Left ventricle myocardium superior (tissue), 1 donor: ENCODE data around the gene LRRIQ1. TPM values are rescaled to one million over a fixed set of nuclear protein-coding genes. Genes with fewer than 3 reads are reported as not detected.
"Not testable (repeated sequence)": the region's sequence is repeated elsewhere in the genome, so short reads cannot be mapped to it uniquely, and the experiment has no call there.

Experiments used
- ATAC-seq: fragments of 200-7000 bp; cut with Tn5 transposase; one replicate; pipeline ENCODE4 v1.9.1; 2020; ENCODE audit warnings: mild to moderate bottlenecking, moderate library complexity
- DNase-seq: peaks from one replicate; pipeline ENCODE4 v3.0.0-alpha.2; 2020
- intact Hi-C: fragments of 100-400 bp; cut with micrococcal nuclease; formaldehyde crosslinking; loops from one replicate; pipeline ENCODE4 v1.11.0; 2022
- long read RNA-seq: library from polyadenylated mRNA; unstranded; transcript quantifications from one replicate; pipeline ENCODE4 v2.0.0, GENCODE V29; 2021
- total RNA-seq: library from RNA; stranded (reverse); fragmentation: NEBNext Ultra II Directional; extraction: Animal tissue kit (Norgen Biotek cat#: 25700); gene quantifications from one replicate; pipeline ENCODE4 v1.2.1, GENCODE V29; 2021
- donor health status: DM: no; HTN: yes; CAD: no; lungs with severe emphysema.

Gene LRRIQ1
- total RNA-seq, result not detected
- long read RNA-seq, result 0 reads

GRCh38 chr12:85036234-85036707 lies at the start of gene LRRIQ1, which contains the start of gene TSPAN19:
LRRIQ1 (plus strand) TSS chr12:85036351; CDS start chr12:85038177, 1,826 bp downstream.
TSPAN19 (minus strand) TSS chr12:85036277; CDS start chr12:85029946, 6,331 bp downstream.
- intact Hi-C loops, result no loop called here

DNA sequence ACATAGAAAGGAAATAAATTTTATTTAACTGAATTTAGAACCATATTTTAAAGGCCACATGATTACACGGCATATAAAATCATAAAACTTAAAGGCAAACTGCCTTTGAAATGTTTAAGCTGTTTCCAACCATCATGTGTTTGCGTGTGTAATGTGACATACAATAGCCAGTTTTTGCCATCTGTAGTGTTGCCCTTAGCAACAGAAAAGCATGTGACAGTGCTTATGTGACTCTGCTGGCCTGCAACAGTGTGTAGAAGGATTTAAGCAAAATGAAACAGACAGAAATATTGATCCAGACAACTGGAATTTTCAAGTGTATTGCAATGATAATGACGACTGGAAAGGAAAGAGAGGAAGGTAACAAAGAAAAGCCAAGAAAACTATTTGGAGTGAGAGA lies 49.6 kb upstream of the LRRIQ1 start:
- ATAC-seq (no peak), DNase-seq (no peak)
- intact Hi-C loops, result no loop called here

More at GRCh38 chr12:85036234-85036707, at the start of gene LRRIQ1, which contains the start of gene TSPAN19:
- peak; percentile 85 for ATAC-seq
- peak; percentile 33 for DNase-seq

- DNase-seq (no peak), ATAC-seq (no peak)
- intact Hi-C loops, result no loop called here
These were observed 41.7 kb upstream of the LRRIQ1 start for GRCh38 chr12:84994426-84994825.

DNA sequence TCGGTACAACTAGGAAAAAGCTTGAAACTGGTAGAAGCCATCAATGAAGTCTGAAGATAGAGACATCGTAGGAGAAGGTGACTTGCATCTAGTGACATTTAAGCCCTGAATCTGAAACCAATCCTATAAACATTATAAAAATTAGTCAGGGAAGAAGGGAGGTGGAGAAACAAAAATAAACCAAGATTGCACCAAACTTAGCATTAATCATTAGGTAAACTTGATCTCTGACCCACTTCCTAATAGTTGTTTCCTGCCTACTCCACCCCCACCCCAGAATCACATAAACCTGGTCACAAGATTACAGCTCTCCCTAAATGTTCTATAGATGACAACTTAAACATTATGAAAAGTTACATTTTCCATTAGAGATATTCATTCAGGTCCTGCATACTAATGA lies 40.5 kb upstream of the LRRIQ1 start:
- no peak for DNase-seq
- no peak for ATAC-seq
- intact Hi-C loops, result no loop called here

- intact Hi-C loops, result no loop called here
- ATAC-seq, result no peak
These were observed 39.4 kb upstream of the LRRIQ1 start for GRCh38 chr12:84996759-84997158.

GRCh38 chr12:84998341-84998740 lies 37.8 kb upstream of the LRRIQ1 start:
- DNase-seq, result no peak
- no peak for ATAC-seq

More at GRCh38 chr12:84996759-84997158, 39.4 kb upstream of the LRRIQ1 start:
- no peak for DNase-seq

DNA sequence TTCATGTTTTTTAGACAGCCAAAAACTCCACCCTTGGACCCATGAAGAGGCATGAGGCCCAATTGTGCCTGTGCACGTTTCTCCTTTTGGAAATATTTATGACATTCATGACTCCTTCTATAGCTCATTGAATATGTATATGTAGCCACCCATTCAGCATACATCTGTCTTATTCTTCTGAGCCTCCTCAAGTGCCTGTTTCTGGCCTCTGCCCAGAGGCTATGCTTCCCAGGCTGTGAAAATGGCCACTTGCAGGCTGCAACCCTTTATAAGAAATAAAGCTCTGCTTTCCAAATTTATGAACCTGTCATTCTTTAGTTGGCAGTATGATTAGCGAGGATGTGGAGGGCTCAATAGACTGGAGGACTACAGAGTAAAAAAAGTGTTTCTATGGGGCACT lies 35.4 kb upstream of the LRRIQ1 start:
- no peak for DNase-seq
- intact Hi-C loops, result no loop called here
- no peak for ATAC-seq

More at GRCh38 chr12:84998341-84998740, 37.8 kb upstream of the LRRIQ1 start:
- intact Hi-C loops, result no loop called here

GRCh38 chr12:85002778-85003296 lies 33.3 kb upstream of the LRRIQ1 start:
- ATAC-seq, result no peak
- DNase-seq, result no peak
- intact Hi-C loops, result no loop called here

- ATAC-seq, result no peak
- DNase-seq, result no peak
- intact Hi-C loops, result no loop called here
These were observed 31.9 kb upstream of the LRRIQ1 start for GRCh38 chr12:85004204-85004603.

DNA sequence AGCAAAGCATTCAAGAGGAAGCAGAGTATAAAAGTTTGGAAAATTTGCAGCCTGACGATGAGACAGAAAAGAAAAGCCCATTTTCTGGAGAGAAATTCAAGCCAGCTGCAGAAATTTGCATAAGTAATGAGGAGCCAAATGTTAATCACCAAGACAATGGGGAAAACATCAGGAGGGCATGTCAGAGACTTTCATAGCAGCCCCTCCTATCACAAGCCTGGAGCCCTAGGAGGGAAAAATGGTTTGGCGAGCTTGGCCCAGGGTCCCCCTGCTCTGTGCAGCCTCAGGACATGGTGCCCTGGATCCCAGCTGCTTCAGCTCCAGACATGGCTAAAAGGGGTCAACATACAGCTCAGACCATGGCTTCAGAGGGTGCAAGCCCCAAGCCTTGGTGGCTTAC lies 31.1 kb upstream of the LRRIQ1 start:
- ATAC-seq, intact Hi-C loops, DNase-seq: not testable (repeated sequence)

DNA sequence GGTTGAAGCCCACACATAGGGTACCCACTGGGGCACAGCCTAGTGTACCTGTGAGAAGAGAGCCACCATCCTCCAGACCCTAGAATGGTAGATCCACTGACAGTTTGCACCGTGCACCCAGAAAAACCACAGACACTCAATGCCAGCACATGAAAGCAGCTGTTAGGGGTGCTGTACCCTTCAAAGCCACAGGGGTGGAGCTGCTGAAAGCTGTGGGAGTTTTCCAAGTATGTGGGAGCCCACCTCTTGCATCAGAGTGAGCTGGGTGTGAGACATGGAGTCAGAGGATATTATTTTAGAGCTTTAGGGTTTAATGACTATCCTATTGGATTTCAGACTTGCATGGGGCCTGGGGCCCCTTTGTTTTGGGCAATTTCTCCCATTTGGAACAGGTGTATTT lies 30.5 kb upstream of the LRRIQ1 start:
- ATAC-seq, result no peak
- DNase-seq, result no peak
- intact Hi-C loops, result no loop called here

- intact Hi-C loops, result no loop called here
- no peak for ATAC-seq
These were observed 29.9 kb upstream of the LRRIQ1 start for GRCh38 chr12:85006206-85006605.

GRCh38 chr12:85007836-85008235 lies 28.3 kb upstream of the LRRIQ1 start:
- no peak for ATAC-seq
- intact Hi-C loops, result no loop called here
- DNase-seq, result no peak

More at GRCh38 chr12:85006206-85006605, 29.9 kb upstream of the LRRIQ1 start:
- DNase-seq, result no peak

DNA sequence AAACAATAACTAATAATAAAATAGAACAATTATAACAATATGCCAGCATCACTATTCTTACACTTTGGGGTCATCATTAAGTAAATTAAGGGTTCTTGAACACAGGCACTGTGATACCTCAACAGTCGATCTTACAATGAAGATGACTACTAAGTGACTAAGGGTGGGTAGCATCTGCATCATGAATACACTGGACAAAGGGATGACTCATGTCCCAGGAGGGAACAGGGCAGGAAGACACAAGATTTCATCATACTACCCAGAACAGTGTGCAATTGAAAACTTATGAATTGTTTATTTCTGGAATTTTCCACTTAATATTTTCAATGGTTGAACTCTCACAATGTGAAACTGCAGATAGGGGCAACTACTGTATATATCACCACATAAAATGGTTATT lies 19.7 kb upstream of the LRRIQ1 start:
- intact Hi-C loops, result no loop called here
- no peak for DNase-seq
- peak; percentile 47 for ATAC-seq

GRCh38 chr12:85017133-85017532 lies 19.0 kb upstream of the LRRIQ1 start:
- DNase-seq (no peak), ATAC-seq (no peak)
- intact Hi-C loops, result no loop called here

- intact Hi-C loops, result no loop called here
- ATAC-seq (no peak), DNase-seq (no peak)
These were observed 18.5 kb upstream of the LRRIQ1 start for GRCh38 chr12:85017618-85018017.

DNA sequence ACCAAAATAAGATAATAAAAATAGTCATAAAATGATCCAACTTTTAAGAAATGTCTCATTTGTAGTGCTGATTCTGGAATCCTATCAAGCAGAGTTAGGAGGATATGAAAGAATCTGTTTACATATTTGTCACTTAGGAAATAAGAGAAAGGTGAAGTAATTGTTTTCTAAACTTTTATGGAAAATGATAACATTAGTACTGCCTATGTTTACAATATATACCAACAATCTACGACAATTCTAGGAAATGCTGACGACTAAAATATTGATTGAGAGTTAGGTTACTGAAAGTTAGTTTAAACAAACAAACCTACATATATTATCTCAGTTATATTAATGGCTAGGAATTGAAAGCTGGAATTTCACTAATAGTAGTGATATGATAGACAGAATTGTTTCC lies 18.1 kb upstream of the LRRIQ1 start:
- no peak for ATAC-seq
- intact Hi-C loops, result no loop called here
- DNase-seq, result no peak

DNA sequence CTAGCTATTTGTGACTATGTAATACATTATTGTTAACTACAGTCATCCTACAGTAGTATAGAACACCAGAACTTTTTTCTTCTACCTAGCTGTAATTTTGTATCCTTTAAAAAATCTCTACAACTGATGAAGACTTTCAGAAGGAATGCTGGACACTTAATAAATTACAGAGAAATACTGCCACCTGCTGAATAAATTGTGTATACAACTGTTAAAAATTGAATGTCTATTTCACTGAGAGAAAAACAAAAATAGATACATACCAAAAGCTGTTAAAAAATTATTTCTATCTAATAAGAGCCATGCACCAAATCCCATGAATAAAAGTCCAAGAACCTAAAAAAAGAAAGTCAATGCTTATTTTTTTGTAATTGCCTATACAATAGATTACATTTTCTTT lies 6.7 kb upstream of the LRRIQ1 start:
- DNase-seq, result no peak
- intact Hi-C loops, result loop anchor here (5.0 kb wide), 1 partner anchor 157 kb away; no protein-coding TSS in a partner anchor
- no peak for ATAC-seq

DNA sequence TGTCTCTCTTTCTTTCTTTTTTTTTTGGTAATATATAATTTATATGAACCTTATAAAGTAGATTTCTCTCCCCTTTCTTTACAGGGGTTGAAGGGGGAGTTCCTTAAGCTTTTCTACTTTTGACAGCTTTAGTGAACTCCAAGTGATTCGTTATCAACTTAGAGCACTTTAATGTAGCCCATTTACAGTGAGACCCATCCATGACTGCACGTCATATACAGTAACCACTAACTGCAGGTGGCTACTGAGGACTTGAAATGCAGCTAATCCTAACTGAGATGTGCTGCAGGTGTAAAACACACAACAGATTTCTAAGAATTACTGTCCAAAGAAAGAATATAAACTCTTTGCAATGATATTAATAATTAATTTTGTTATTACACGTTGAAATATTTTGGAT lies 582 bp downstream of the LRRIQ1 start:
- ATAC-seq, result no peak
- DNase-seq, result no peak
- intact Hi-C loops, result no loop called here

GRCh38 chr12:85041395-85041794 lies 5.2 kb downstream of the LRRIQ1 start:
- DNase-seq (no peak), ATAC-seq (no peak)
- intact Hi-C loops, result no loop called here

- no peak for ATAC-seq
These were observed 7.7 kb downstream of the LRRIQ1 start for GRCh38 chr12:85043829-85044228.

More at GRCh38 chr12:85043829-85044228, 7.7 kb downstream of the LRRIQ1 start:
- no peak for DNase-seq
- intact Hi-C loops, result no loop called here
